Measurements from ENCODE around the gene TLL2. TPM values are rescaled to one million over a fixed set of nuclear protein-coding genes. Genes with fewer than 3 reads are reported as not detected.

The TLL2 gene
- total and polyA plus RNA-seq, 7 experiments from 2014 or later = 0.24 TPM; not detected in 6

DNA sequence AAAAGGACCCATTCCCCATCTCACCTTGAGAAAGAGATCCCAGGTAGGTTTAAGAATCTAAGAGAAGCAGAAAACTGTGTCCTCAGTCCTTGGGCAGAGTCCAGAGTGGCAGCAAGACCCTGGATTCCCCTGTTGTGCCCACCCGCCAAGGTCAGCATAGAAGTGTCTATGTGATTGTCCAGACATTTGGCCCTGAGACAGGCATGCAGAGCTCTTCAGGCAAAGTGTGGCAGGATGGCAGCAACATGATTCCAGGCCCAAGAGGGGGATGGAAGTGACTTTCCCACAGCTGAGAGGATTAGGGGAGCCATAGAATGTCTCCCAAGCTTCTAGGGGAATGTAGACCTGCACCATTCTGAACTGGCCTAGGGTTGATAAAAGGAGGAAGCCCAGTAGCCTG, 115.8 kb downstream of the TLL2 start:
- ATAC-seq (no peak), DNase-seq (no peak)
- Mint-ChIP-seq H3K27me3 (peaks cover 10 to 54% (median 26%) of the 10 kb centered on the region in 5 donors), H3K36me3 (no peaks in the 10 kb centered on the region), H3K4me3 (no peak overlapping the region), H3K9me3 (no peaks in the 10 kb centered on the region), H3K27ac (no peak overlapping the region), H3K4me1 (peaks cover 0 to 5% (median 0%) of the 10 kb centered on the region in 7 donors)
- intact Hi-C loops (cut with micrococcal nuclease) = loop anchor here (2.0 to 10.0 kb wide), 5 partner anchors 23 to 627 kb away; partner anchors contain the start of genes PIK3AP1 (in 1 of the 2) and TLL2 (in 1 of the 2)
- CTCF ChIA-PET = no interaction called here
- Histone ChIP-seq H3K27ac (ENCODE audit: low read depth, low read length) (no peak overlapping the region), H3K4me3 (ENCODE audit: low read length) (no peak overlapping the region), H3K4me1 (ENCODE audit: control insufficient read depth in 2 of 2, insufficient read depth in 2 of 2, low read length in 2 of 2) (no peaks in the 10 kb centered on the region), H3K36me3 (ENCODE audit: control insufficient read depth in 2 of 3, insufficient read depth in 3 of 3, low read length in 3 of 3) (no peaks in the 10 kb centered on the region), H3K27me3 (ENCODE audit: control insufficient read depth in 2 of 2, insufficient read depth in 2 of 2, low read length in 2 of 2) (no peaks in the 10 kb centered on the region), H3K9me3 (ENCODE audit: control insufficient read depth in 2 of 3, low read length in 3 of 3) (no peaks in the 10 kb centered on the region)
- POLR2A ChIA-PET = no interaction called here

DNA sequence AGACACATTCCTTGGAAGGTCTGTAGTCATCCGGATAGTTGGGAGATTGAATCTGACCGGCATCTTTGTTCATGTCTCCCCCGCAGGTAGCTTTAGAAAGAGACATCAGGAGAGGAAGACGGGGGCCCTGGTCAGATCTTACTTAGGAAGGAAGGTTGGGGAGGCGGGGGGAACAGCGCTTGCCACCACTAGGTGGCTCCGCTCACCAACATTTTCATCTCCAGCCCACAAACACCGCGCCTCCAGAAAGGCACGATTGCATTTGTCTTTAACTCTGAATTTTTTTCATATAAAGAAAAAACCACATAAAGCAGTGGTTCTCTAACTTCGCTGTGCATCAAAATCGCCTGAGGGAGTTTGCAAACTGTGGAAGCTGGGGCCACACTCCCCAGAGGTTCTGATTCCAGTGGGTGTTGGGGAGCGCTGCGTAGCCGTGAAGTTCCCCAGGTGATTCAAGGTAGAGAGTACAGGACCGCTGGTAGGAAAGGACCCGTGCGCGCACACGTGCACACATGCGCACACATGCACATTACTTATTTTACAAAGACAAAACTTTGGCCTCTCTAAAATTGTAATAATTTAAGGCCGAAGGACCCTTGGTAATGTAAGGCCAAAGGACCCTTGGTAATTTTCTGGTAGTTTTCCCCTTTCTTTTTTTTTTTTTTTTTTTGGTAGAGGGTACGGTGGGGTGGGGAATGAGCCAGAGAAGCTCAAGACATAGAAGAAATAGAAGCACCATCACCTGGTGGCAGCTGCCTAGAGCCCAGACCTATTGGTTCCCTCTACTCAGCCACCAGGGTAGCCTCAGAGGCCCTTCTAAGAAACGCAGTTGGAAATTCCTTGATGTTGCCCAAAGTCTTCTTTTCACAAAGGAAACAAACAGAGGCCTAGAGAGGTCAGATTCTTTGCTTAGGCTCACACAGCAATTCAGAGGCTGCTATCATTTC, 117.5 kb downstream of the TLL2 start:
- DNase-seq = peak; percentile 35 to 67 (median 56)
- peak; percentile 89 for ATAC-seq
- no peaks in the 10 kb centered on the region for H3K36me3 ChIP-seq (ENCODE audit: control insufficient read depth in 2 of 3, insufficient read depth in 3 of 3, low read length in 3 of 3)
- no peaks in the 10 kb centered on the region for H3K36me3 Mint-ChIP-seq
- POLR2A ChIA-PET = no interaction called here
- peak overlapping the region in 7 of 10 donors; percentile 6 to 80 (median 66) for H3K4me3 Mint-ChIP-seq
- no peaks in the 10 kb centered on the region for H3K27me3 ChIP-seq (ENCODE audit: control insufficient read depth in 2 of 2, insufficient read depth in 2 of 2, low read length in 2 of 2)
- no peak overlapping the region for H3K27ac Mint-ChIP-seq
- H3K27me3 Mint-ChIP-seq = peaks cover 7 to 52% (median 16%) of the 10 kb centered on the region in 5 donors
- no peaks in the 10 kb centered on the region for H3K9me3 ChIP-seq (ENCODE audit: control insufficient read depth in 2 of 3, low read length in 3 of 3)
- H3K27ac ChIP-seq (ENCODE audit: low read depth, low read length) = no peak overlapping the region
- peak overlapping the region; percentile 28 for H3K4me3 ChIP-seq (ENCODE audit: low read length)
- no peaks in the 10 kb centered on the region for H3K4me1 ChIP-seq (ENCODE audit: control insufficient read depth in 2 of 2, insufficient read depth in 2 of 2, low read length in 2 of 2)
- CTCF ChIA-PET = interaction anchor here (0.6 to 2.0 kb wide), 5 partner anchors 351 to 814 kb away, joined by 3 to 6 read pairs (median 3); no protein-coding TSS in a partner anchor
- H3K4me1 Mint-ChIP-seq = peaks cover 0 to 5% (median 0%) of the 10 kb centered on the region in 7 donors
- intact Hi-C loops (cut with micrococcal nuclease) = loop anchor here (1.0 to 10.0 kb wide), 9 partner anchors 21 to 814 kb away; partner anchors contain the start of genes PIK3AP1 (in 1 of the 2) and TLL2 (in 1 of the 2)
- H3K9me3 Mint-ChIP-seq = no peaks in the 10 kb centered on the region

DNA sequence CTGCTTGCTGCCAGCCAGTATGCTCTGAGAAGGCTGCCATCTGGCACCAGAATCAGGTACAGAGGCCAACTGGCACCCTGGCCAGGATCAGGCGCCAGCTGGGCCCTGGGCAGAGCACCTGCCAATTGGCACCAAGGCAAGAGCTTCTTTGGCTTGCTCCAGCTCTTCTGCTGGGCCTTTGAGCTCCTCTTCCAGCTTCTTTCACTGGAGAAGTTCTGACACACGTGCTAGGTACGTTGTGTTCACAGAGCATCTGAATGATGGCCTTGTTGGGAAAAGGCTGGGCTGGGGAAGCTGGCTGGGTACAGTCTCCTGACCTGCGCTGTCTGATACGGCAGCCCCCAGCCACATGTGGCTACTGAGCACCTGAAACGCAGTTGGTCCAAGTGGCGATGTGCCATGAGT, 123.3 kb downstream of the TLL2 start:
- intact Hi-C loops (cut with micrococcal nuclease) = loop anchor here in 1 of 2 donors (10.0 kb wide), 1 partner anchor 334 kb away; the partner anchor contains the start of gene PIK3AP1
- no peaks in the 10 kb centered on the region for H3K36me3 Mint-ChIP-seq
- ChIA-PET CTCF (no interaction called here), POLR2A (no interaction called here)
- H3K9me3 ChIP-seq (ENCODE audit: control insufficient read depth in 2 of 3, low read length in 3 of 3) = no peaks in the 10 kb centered on the region
- no peaks in the 10 kb centered on the region for H3K4me1 ChIP-seq (ENCODE audit: control insufficient read depth in 2 of 2, insufficient read depth in 2 of 2, low read length in 2 of 2)
- no peaks in the 10 kb centered on the region for H3K27me3 ChIP-seq (ENCODE audit: control insufficient read depth in 2 of 2, insufficient read depth in 2 of 2, low read length in 2 of 2)
- H3K36me3 ChIP-seq (ENCODE audit: control insufficient read depth in 2 of 3, insufficient read depth in 3 of 3, low read length in 3 of 3) = no peaks in the 10 kb centered on the region
- H3K9me3 Mint-ChIP-seq = no peaks in the 10 kb centered on the region
- H3K27ac ChIP-seq (ENCODE audit: low read depth, low read length) = no peak overlapping the region
- H3K27ac Mint-ChIP-seq = no peak overlapping the region
- H3K4me3 Mint-ChIP-seq = no peak overlapping the region
- H3K27me3 Mint-ChIP-seq = peaks cover 0 to 27% (median 4%) of the 10 kb centered on the region in 5 donors
- no peaks in the 10 kb centered on the region for H3K4me1 Mint-ChIP-seq
- ATAC-seq (no peak), DNase-seq (no peak)
- no peak overlapping the region for H3K4me3 ChIP-seq (ENCODE audit: low read length)

DNA sequence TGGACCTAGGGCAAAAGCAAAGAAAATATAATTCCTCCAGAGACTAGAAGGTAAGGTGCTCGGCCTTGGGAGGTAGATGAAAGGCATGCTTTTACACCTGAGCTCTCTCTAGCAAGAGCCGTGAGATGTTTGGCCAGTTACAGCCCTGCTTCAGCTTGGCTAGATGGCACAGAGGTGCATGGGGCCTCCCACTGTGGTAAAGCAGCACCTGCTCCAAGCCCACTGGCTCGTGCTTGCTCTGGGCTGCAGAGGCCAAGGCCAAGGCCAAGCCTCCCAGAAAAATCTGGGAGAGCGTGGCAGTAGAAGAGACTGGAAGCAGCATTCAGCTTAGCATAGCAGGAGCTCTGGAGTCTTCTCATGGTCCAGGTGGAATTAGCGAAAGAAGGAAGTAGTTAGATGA, 123.9 kb downstream of the TLL2 start:
- no peak overlapping the region for H3K4me3 ChIP-seq (ENCODE audit: low read length)
- H3K27me3 ChIP-seq (ENCODE audit: control insufficient read depth in 2 of 2, insufficient read depth in 2 of 2, low read length in 2 of 2) = no peaks in the 10 kb centered on the region
- no peaks in the 10 kb centered on the region for H3K36me3 ChIP-seq (ENCODE audit: control insufficient read depth in 2 of 3, insufficient read depth in 3 of 3, low read length in 3 of 3)
- ATAC-seq = no peak
- intact Hi-C loops (cut with micrococcal nuclease) = loop anchor here in 1 of 2 donors (10.0 kb wide), 1 partner anchor 335 kb away; the partner anchor contains the start of gene PIK3AP1
- no peaks in the 10 kb centered on the region for H3K4me1 ChIP-seq (ENCODE audit: control insufficient read depth in 2 of 2, insufficient read depth in 2 of 2, low read length in 2 of 2)
- Mint-ChIP-seq H3K4me1 (no peaks in the 10 kb centered on the region), H3K27me3 (peaks cover 0 to 22% (median 4%) of the 10 kb centered on the region in 5 donors), H3K4me3 (no peak overlapping the region), H3K27ac (no peak overlapping the region), H3K36me3 (no peaks in the 10 kb centered on the region), H3K9me3 (no peaks in the 10 kb centered on the region)
- no peak overlapping the region for H3K27ac ChIP-seq (ENCODE audit: low read depth, low read length)
- CTCF ChIA-PET = no interaction called here
- no peaks in the 10 kb centered on the region for H3K9me3 ChIP-seq (ENCODE audit: control insufficient read depth in 2 of 3, low read length in 3 of 3)
- DNase-seq = no peak
- POLR2A ChIA-PET = no interaction called here

DNA sequence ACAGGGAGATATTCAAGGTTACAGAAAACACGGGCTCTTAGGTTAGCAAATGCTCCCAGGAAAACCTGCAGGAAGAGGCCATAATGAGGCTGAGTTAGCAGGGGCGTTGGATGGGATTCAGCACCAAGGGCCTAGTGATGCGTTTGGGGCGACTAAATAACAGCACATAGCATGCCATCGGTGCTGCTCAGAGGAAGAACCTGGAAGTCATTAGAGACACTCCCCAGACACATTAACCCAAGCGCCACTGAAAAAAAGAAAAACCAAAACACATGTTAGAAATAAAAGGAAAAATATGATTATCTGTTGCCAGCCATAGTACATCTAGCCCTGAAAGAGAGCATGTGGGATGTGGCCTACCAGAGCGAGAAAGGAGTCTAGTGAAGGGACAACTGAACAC, 126.1 kb downstream of the TLL2 start:
- Mint-ChIP-seq H3K4me1 (no peaks in the 10 kb centered on the region), H3K27me3 (peaks cover 4 to 16% (median 8%) of the 10 kb centered on the region in 5 donors), H3K9me3 (no peaks in the 10 kb centered on the region), H3K4me3 (no peak overlapping the region), H3K27ac (no peak overlapping the region), H3K36me3 (no peaks in the 10 kb centered on the region)
- Histone ChIP-seq H3K4me3 (ENCODE audit: low read length) (no peak overlapping the region), H3K27ac (ENCODE audit: low read depth, low read length) (no peak overlapping the region), H3K27me3 (ENCODE audit: control insufficient read depth in 2 of 2, insufficient read depth in 2 of 2, low read length in 2 of 2) (no peaks in the 10 kb centered on the region), H3K36me3 (ENCODE audit: control insufficient read depth in 2 of 3, insufficient read depth in 3 of 3, low read length in 3 of 3) (no peaks in the 10 kb centered on the region), H3K9me3 (ENCODE audit: control insufficient read depth in 2 of 3, low read length in 3 of 3) (no peaks in the 10 kb centered on the region), H3K4me1 (ENCODE audit: control insufficient read depth in 2 of 2, insufficient read depth in 2 of 2, low read length in 2 of 2) (no peaks in the 10 kb centered on the region)
- ChIA-PET CTCF (no interaction called here), POLR2A (no interaction called here)
- ATAC-seq (no peak), DNase-seq (no peak)
- intact Hi-C loops (cut with micrococcal nuclease) = no loop called here

DNA sequence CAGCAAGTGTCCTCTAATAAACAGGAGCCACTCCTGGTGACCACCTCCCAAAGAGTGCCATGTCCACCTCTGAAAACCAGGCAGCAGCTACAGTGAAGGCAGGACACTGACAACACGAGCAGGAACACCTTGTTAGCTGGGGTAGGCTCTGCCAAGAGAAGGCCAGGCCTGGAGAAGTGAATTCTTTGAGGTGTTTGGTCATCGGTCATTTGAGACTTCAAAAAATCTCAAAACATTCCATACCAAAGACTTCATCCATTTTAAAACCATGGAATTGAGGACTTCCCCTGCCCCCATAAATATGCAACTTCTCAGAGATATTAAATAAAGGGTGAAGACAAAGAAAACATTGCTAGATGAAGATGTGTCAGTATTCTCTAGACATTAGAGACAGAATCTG, 126.6 kb downstream of the TLL2 start:
- H3K27me3 Mint-ChIP-seq = peaks cover 4 to 16% (median 8%) of the 10 kb centered on the region in 5 donors
- CTCF ChIA-PET = interaction anchor here (0.9 kb wide), 1 partner anchor 22 kb away, joined by 3 read pairs; no protein-coding TSS in a partner anchor

More for the DNA sequence above, 126.6 kb downstream of the TLL2 start:
- Mint-ChIP-seq H3K4me3 (no peak overlapping the region), H3K4me1 (no peaks in the 10 kb centered on the region), H3K27ac (no peak overlapping the region), H3K9me3 (no peaks in the 10 kb centered on the region), H3K36me3 (no peaks in the 10 kb centered on the region)
- Histone ChIP-seq H3K4me1 (ENCODE audit: control insufficient read depth in 2 of 2, insufficient read depth in 2 of 2, low read length in 2 of 2) (no peaks in the 10 kb centered on the region), H3K36me3 (ENCODE audit: control insufficient read depth in 2 of 3, insufficient read depth in 3 of 3, low read length in 3 of 3) (no peaks in the 10 kb centered on the region), H3K27me3 (ENCODE audit: control insufficient read depth in 2 of 2, insufficient read depth in 2 of 2, low read length in 2 of 2) (no peaks in the 10 kb centered on the region), H3K27ac (ENCODE audit: low read depth, low read length) (no peak overlapping the region), H3K9me3 (ENCODE audit: control insufficient read depth in 2 of 3, low read length in 3 of 3) (no peaks in the 10 kb centered on the region), H3K4me3 (ENCODE audit: low read length) (no peak overlapping the region)
- POLR2A ChIA-PET = no interaction called here
- DNase-seq (no peak), ATAC-seq (no peak)
- intact Hi-C loops (cut with micrococcal nuclease) = no loop called here
